ENCODE data around the gene IFITM5. TPM values are rescaled to one million over a fixed set of nuclear protein-coding genes. Genes with fewer than 3 reads are reported as not detected.
"Not testable (repeated sequence)": the region's sequence is repeated elsewhere in the genome, so short reads cannot be mapped to it uniquely, and the experiment has no call there.

IFITM5 gene
- total RNA-seq, 1 experiment from 2014 or later = not detected

DNA sequence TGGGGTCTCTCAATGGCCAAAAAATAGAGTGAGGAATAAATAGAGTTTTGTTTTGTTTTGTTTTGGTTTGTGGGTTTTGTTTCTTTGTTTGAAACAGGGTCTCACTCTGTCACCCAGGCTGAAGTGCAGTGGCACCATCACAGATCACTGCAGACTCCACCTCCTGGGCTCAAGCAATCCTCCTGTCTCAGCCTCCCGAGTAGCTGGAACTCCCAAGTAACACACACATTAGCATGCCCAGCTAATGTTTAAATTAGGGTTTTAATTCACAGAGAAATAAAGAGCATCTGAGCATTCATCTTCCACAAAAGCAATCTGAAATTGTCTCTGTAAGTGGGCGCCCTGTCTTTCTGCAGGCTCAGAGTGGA lies 30.5 kb upstream of the IFITM5 start:
- no peaks in the 10 kb centered on the region for H3K27me3 ChIP-seq (ENCODE audit: control insufficient read depth, insufficient read depth, low read length)
- no TSS peak for BruUV-seq (replicated peaks)
- peaks cover 24% of the 10 kb centered on the region for H3K4me1 ChIP-seq (ENCODE audit: control insufficient read depth, insufficient read depth, low read length)
- H3K27ac ChIP-seq (ENCODE audit: low read length) = no peak overlapping the region
- CTCF ChIA-PET = no interaction called here
- POLR2A ChIA-PET = no interaction called here
- no peaks in the 10 kb centered on the region for H3K9me3 ChIP-seq (ENCODE audit: control insufficient read depth, insufficient read depth, low read depth, low read length)
- intact Hi-C loops (cut with micrococcal nuclease; ENCODE audit: unreplicated experiment) (no loop called here), in situ Hi-C loops (cut with HindIII; ENCODE audit: low pct_unique_long_range_greater_than_20kb, low sequenced_read_pairs) (no loop called here)
- ATAC-seq (no peak), DNase-seq (ENCODE audit: low read depth, low spot score) (no peak)
- TF ChIP-seq POLR2AphosphoS5 (IDR thresholded peaks at IDR 0.05; ENCODE audit: low read depth, low read length) (no peak), SIN3A (IDR thresholded peaks at IDR 0.05; ENCODE audit: borderline replicate concordance, insufficient read depth, low read depth, low read length) (no peak), TCF7L2 (IDR thresholded peaks at IDR 0.05; ENCODE audit: low read depth, low read length) (no peak)
- TF ChIP-seq, protein P1, sequence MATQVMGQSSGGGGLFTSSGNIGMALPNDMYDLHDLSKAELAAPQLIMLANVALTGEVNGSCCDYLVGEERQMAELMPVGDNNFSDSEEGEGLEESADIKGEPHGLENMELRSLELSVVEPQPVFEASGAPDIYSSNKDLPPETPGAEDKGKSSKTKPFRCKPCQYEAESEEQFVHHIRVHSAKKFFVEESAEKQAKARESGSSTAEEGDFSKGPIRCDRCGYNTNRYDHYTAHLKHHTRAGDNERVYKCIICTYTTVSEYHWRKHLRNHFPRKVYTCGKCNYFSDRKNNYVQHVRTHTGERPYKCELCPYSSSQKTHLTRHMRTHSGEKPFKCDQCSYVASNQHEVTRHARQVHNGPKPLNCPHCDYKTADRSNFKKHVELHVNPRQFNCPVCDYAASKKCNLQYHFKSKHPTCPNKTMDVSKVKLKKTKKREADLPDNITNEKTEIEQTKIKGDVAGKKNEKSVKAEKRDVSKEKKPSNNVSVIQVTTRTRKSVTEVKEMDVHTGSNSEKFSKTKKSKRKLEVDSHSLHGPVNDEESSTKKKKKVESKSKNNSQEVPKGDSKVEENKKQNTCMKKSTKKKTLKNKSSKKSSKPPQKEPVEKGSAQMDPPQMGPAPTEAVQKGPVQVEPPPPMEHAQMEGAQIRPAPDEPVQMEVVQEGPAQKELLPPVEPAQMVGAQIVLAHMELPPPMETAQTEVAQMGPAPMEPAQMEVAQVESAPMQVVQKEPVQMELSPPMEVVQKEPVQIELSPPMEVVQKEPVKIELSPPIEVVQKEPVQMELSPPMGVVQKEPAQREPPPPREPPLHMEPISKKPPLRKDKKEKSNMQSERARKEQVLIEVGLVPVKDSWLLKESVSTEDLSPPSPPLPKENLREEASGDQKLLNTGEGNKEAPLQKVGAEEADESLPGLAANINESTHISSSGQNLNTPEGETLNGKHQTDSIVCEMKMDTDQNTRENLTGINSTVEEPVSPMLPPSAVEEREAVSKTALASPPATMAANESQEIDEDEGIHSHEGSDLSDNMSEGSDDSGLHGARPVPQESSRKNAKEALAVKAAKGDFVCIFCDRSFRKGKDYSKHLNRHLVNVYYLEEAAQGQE (IDR thresholded peaks at IDR 0.05; ENCODE audit: insufficient read depth in 1 of 2, low read depth in 2 of 2, low read length in 1 of 2) = no peak
- TF ChIP-seq, protein P2, sequence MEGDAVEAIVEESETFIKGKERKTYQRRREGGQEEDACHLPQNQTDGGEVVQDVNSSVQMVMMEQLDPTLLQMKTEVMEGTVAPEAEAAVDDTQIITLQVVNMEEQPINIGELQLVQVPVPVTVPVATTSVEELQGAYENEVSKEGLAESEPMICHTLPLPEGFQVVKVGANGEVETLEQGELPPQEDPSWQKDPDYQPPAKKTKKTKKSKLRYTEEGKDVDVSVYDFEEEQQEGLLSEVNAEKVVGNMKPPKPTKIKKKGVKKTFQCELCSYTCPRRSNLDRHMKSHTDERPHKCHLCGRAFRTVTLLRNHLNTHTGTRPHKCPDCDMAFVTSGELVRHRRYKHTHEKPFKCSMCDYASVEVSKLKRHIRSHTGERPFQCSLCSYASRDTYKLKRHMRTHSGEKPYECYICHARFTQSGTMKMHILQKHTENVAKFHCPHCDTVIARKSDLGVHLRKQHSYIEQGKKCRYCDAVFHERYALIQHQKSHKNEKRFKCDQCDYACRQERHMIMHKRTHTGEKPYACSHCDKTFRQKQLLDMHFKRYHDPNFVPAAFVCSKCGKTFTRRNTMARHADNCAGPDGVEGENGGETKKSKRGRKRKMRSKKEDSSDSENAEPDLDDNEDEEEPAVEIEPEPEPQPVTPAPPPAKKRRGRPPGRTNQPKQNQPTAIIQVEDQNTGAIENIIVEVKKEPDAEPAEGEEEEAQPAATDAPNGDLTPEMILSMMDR (IDR thresholded peaks at IDR 0.05) = no peak
- no peaks in the 10 kb centered on the region for H3K36me3 ChIP-seq (ENCODE audit: control insufficient read depth, insufficient read depth, low read length)
- no peak overlapping the region for H3K4me3 ChIP-seq (ENCODE audit: low read depth in 2 of 2, low read length in 2 of 2)

DNA sequence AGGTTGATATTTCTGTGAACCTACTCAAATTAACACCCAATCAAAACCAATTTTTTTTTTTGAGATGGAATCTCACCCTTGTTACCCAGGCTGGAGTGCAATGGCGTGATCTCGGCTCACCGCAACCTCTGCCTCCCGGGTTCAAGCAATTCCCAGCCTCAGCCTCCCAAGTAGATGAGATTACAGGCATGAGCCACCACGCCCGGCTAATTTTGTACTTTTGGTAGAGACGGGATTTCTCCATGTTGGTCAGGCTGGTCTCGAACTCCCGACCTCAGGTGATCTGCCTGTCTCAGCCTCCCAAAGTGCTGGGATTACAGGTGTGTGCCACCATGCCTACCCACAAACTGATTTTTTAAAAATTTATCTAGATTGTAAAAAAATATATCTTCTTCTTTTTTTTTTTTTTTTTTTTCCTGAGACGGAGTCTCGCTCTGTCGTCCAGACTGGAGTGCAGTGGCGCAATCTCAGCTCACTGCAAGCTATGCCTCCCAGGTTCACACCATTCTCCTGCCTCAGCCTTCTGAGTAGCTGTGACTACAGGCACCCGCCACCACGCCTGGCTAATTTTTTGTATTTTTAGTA lies 29.3 kb upstream of the IFITM5 start:
- DNase-seq (ENCODE audit: low read depth, low spot score); H3K9me3 ChIP-seq (ENCODE audit: control insufficient read depth, insufficient read depth, low read depth, low read length); BruUV-seq (replicated peaks); CTCF ChIA-PET; H3K36me3 ChIP-seq (ENCODE audit: control insufficient read depth, insufficient read depth, low read length); POLR2A ChIA-PET; in situ Hi-C loops (cut with HindIII; ENCODE audit: low pct_unique_long_range_greater_than_20kb, low sequenced_read_pairs); H3K4me3 ChIP-seq (ENCODE audit: low read depth in 2 of 2, low read length in 2 of 2); H3K27me3 ChIP-seq (ENCODE audit: control insufficient read depth, insufficient read depth, low read length); H3K27ac ChIP-seq (ENCODE audit: low read length); ATAC-seq; intact Hi-C loops (cut with micrococcal nuclease; ENCODE audit: unreplicated experiment): not testable (repeated sequence)
- peaks cover 32% of the 10 kb centered on the region for H3K4me1 ChIP-seq (ENCODE audit: control insufficient read depth, insufficient read depth, low read length)

DNA sequence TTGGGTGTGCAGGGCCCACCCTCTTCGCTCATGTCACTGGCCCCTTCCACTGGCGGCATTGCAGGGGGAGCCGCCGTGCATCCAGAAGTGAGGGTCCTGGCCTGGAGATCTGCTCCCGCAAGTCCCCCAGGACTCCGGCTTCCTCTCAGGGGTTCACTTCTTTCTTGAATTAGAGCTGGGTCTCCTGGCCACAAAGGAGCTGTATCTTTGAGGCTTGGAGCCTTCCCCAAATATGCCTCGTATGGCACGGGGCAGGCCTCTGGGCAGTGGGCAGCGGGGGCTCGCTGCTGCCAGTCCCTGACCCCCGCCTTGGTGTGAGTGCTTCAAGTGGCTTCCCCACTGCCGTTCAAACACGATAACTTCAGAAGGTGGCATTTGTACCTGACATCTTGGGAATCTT lies 28.7 kb upstream of the IFITM5 start:
- Histone ChIP-seq H3K4me3 (ENCODE audit: low read depth in 2 of 2, low read length in 2 of 2) (no peak overlapping the region), H3K27me3 (ENCODE audit: control insufficient read depth, insufficient read depth, low read length) (no peaks in the 10 kb centered on the region), H3K36me3 (ENCODE audit: control insufficient read depth, insufficient read depth, low read length) (no peaks in the 10 kb centered on the region), H3K4me1 (ENCODE audit: control insufficient read depth, insufficient read depth, low read length) (peaks cover 32% of the 10 kb centered on the region), H3K27ac (ENCODE audit: low read length) (no peak overlapping the region; the same call in 1 of the 2 replicates), H3K9me3 (ENCODE audit: control insufficient read depth, insufficient read depth, low read depth, low read length) (no peaks in the 10 kb centered on the region)
- no TSS peak for BruUV-seq (replicated peaks)
- ATAC-seq (no peak), DNase-seq (ENCODE audit: low read depth, low spot score) (no peak)
- intact Hi-C loops (cut with micrococcal nuclease; ENCODE audit: unreplicated experiment) (no loop called here), in situ Hi-C loops (cut with HindIII; ENCODE audit: low pct_unique_long_range_greater_than_20kb, low sequenced_read_pairs) (no loop called here)
- POLR2A ChIA-PET = no interaction called here
- TF ChIP-seq, protein P2 (IDR thresholded peaks at IDR 0.05) = no peak
- no peak for TF ChIP-seq POLR2AphosphoS5 (IDR thresholded peaks at IDR 0.05; ENCODE audit: low read depth, low read length)
- TF ChIP-seq TCF7L2 (IDR thresholded peaks at IDR 0.05; ENCODE audit: low read depth, low read length) = no peak
- TF ChIP-seq, protein P1 (IDR thresholded peaks at IDR 0.05; ENCODE audit: insufficient read depth in 1 of 2, low read depth in 2 of 2, low read length in 1 of 2) = no peak
- TF ChIP-seq SIN3A (IDR thresholded peaks at IDR 0.05; ENCODE audit: borderline replicate concordance, insufficient read depth, low read depth, low read length) = no peak
- CTCF ChIA-PET = interaction anchor here (1.0 kb wide), 1 partner anchor 23 kb away, joined by 3 read pairs; no protein-coding TSS in a partner anchor
